Embryonic facial prominence (tissue), 1 donor: Measurements from ENCODE around the gene FMO4.
"Not testable (repeated sequence)": the region's sequence is repeated elsewhere in the genome, so short reads cannot be mapped to it uniquely, and the experiment has no call there.

Experiments used
- DNase-seq: peaks from one replicate; pipeline ENCODE4 v3.0.0-alpha.2; 2016; ENCODE audit errors: extremely low spot score

Gene FMO4

DNA sequence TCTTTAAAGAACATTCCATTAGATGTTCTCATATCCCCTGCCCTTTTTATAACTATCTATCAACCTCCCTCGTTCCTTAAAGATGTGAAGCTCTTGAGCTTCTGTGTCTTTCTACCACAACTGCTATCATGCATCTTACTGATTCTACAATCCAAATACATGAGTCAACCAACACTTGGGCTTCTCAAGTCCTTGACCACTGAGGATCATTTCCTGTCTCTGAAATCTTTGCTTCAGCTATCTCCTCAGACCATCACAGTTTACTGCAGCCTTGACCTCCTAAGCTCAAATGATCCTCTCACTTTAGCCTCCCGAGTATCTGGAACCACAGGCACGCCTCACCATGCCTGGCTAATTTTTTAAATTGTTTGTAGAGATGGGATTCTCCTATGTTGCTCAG, 75.2 kb downstream of the FMO4 start:
- DNase-seq, result no peak

DNA sequence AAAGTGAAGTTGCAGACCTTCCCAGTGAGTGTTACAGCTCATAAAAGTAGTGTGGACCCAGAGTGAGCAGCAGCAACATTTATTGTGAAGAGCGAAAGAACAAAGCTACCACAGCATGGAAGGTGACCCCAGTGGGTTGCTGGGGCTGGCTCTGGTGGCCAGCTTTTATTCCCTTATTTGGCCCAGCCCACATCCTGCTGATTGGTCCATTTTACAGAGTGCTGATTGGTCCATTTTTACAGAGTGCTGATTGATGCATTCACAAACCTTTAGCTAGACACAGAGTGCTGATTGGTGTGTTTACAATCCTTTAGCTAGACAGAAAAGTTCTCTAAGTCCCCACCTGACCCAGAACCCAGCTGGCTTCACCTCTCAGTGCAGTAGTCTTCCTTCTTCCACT, 76.8 kb downstream of the FMO4 start:
- DNase-seq, result not testable (repeated sequence)
